Measurements from ENCODE around the gene PAM. TPM values are rescaled to one million over a fixed set of nuclear protein-coding genes. Genes with fewer than 3 reads are reported as not detected.
A peak's percentile ranks its signal among the peaks of the same experiment; 100 is the strongest.
"Not testable (repeated sequence)": the region's sequence is repeated elsewhere in the genome, so short reads cannot be mapped to it uniquely, and the experiment has no call there.

Gene PAM
- total RNA-seq, 1 experiment from 2014 or later, result 90.0 TPM

DNA sequence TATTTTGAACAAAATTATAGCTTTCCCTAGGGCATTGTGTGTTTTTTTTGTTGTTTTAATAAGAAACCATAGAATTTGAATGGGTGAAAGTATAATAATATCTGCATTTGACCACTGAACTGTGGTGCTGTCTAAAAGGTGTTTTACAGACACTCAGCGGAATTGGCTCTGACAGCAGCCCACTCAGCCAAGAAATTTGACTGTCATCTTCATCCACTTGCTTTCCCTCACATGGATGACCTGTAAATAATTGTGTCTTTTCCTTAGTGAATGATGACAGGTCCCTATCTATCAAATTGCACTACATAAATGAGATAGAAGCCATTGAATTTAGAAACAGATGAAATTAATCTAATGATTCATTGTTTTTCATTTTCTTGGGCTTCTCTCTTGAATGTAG, 150.0 kb downstream of the PAM start:
- DNase-seq (no peak), ATAC-seq (no peak)
- H2AFZ ChIP-seq (ENCODE audit: low read length), result no peak overlapping the region
- no peak overlapping the region for H3K4me2 ChIP-seq (ENCODE audit: low read length)
- peaks cover 30% of the 10 kb centered on the region for H3K4me1 ChIP-seq (ENCODE audit: insufficient read depth, low read length)
- no TSS peak for BruUV-seq (replicated peaks)
- no peaks in the 10 kb centered on the region for H3F3A ChIP-seq (ENCODE audit: low read length, unreplicated experiment)
- no peak overlapping the region for H3K9ac ChIP-seq (ENCODE audit: low read length)
- ChIA-PET CTCF (no interaction called here), POLR2A (ENCODE audit: unreplicated experiment) (no interaction called here)
- no peaks in the 10 kb centered on the region for H3K9me3 ChIP-seq (ENCODE audit: low read length)
- no peak overlapping the region for H3K27ac ChIP-seq (ENCODE audit: low read length)
- no peaks in the 10 kb centered on the region for H4K20me1 ChIP-seq (ENCODE audit: low read length)
- peaks cover 2% of the 10 kb centered on the region; the same call in 1 of the 2 replicates for H3K36me3 ChIP-seq (ENCODE audit: low read depth, low read length)
- H3K79me2 ChIP-seq (ENCODE audit: low read length), result no peaks in the 10 kb centered on the region
- no peaks in the 10 kb centered on the region for H3K9me2 ChIP-seq (replicated peaks; ENCODE audit: low read length)
- no peaks in the 10 kb centered on the region for H3K27me3 ChIP-seq (ENCODE audit: low read length)
- intact Hi-C loops (cut with micrococcal nuclease), result no loop called here
- no peak overlapping the region for H3K4me3 ChIP-seq (ENCODE audit: low read length)
- TF ChIP-seq EZH2 (IDR thresholded peaks at IDR 0.05; ENCODE audit: low read length, unreplicated experiment), result no peak
- TF ChIP-seq EZH2phosphoT487 (IDR thresholded peaks at IDR 0.05; ENCODE audit: borderline replicate concordance, low read length), result no peak
- TF ChIP-seq, protein P1, sequence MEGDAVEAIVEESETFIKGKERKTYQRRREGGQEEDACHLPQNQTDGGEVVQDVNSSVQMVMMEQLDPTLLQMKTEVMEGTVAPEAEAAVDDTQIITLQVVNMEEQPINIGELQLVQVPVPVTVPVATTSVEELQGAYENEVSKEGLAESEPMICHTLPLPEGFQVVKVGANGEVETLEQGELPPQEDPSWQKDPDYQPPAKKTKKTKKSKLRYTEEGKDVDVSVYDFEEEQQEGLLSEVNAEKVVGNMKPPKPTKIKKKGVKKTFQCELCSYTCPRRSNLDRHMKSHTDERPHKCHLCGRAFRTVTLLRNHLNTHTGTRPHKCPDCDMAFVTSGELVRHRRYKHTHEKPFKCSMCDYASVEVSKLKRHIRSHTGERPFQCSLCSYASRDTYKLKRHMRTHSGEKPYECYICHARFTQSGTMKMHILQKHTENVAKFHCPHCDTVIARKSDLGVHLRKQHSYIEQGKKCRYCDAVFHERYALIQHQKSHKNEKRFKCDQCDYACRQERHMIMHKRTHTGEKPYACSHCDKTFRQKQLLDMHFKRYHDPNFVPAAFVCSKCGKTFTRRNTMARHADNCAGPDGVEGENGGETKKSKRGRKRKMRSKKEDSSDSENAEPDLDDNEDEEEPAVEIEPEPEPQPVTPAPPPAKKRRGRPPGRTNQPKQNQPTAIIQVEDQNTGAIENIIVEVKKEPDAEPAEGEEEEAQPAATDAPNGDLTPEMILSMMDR (conservative IDR thresholded peaks at IDR 0.05; ENCODE audit: low read depth, low read length), result no peak

DNA sequence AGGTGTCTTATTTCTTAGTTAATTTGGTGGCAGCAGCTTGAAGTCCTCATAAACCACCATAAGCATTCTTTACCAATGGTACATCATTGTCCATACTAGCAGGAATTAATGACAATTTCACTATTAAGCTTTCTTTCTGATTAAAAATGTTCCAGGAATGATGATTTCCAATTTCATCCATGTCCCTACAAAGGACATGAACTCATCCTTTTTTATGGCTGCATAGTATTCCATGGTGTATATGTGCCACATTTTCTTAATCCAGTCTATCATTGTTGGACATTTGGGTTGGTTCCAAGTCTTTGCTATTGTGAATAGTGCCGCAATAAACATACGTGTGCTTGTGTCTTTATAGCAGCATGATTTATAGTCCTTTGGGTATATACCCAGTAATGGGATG, 152.0 kb downstream of the PAM start:
- H3K27ac ChIP-seq (ENCODE audit: low read length); H3K36me3 ChIP-seq (ENCODE audit: low read depth, low read length); H3K9ac ChIP-seq (ENCODE audit: low read length); BruUV-seq (replicated peaks); H3F3A ChIP-seq (ENCODE audit: low read length, unreplicated experiment); ATAC-seq; H3K27me3 ChIP-seq (ENCODE audit: low read length); H3K9me3 ChIP-seq (ENCODE audit: low read length); CTCF ChIA-PET; H3K4me3 ChIP-seq (ENCODE audit: low read length); H4K20me1 ChIP-seq (ENCODE audit: low read length); POLR2A ChIA-PET (ENCODE audit: unreplicated experiment); H3K4me2 ChIP-seq (ENCODE audit: low read length); H3K79me2 ChIP-seq (ENCODE audit: low read length); DNase-seq; intact Hi-C loops (cut with micrococcal nuclease); H2AFZ ChIP-seq (ENCODE audit: low read length); H3K9me2 ChIP-seq (replicated peaks; ENCODE audit: low read length): not testable (repeated sequence)
- H3K4me1 ChIP-seq (ENCODE audit: insufficient read depth, low read length), result peaks cover 44% of the 10 kb centered on the region

DNA sequence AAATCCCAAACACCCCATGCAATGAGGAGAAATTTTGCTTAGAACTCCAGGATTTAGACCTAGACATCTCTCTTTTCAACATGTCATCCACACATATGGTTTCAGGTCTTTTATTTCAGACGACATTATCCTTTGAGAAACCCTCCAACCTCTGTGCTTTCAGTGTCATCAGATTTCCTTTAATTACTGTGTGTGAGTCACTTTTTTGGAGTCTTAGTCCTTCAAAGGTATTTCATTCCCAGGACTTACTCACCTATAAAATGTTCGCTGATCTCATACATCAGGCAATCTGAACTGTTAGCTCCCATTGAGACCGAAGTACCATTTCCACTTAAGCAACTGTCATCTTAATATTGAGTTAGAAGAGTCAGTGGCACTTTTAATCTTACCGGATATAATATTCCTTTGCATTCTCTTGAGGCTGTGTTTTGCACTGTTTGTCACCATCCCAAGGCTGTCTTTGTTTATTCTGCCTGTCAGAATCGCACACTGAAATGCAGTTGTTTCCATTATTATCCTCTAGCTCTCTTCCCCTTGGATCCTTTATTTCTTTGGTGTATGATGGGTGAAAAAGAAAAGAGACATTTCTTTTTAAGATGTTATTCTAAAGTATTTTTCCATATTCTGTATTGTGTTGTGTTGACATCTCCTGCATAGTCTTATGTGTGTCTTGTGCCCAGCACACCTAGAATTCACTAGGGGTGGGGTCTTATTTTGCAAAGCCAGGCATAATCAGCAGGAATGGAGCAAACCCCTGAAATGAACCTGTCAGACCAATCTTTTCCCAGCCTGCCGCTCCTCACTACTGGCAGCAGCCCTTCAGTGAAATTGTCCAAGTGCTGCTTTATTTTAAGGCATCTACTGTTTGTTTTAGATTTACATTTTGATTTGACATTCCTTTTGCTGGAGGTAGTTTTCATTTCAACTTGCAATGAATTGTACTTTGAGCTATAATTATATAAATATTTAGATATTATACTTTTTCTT, 155.4 kb downstream of the PAM start:
- peaks cover 2% of the 10 kb centered on the region; the same call in 1 of the 2 replicates for H3K36me3 ChIP-seq (ENCODE audit: low read depth, low read length)
- ChIA-PET CTCF (interaction anchor here (0.8 kb wide), 1 partner anchor 53 kb away, joined by 3 read pairs; no protein-coding TSS in a partner anchor), POLR2A (ENCODE audit: unreplicated experiment) (interaction anchor here (0.6 to 1.2 kb wide), 2 partner anchors 45 to 55 kb away, joined by 3 to 5 read pairs; no protein-coding TSS in a partner anchor)
- peak; percentile 95 for DNase-seq
- H3K27ac ChIP-seq (ENCODE audit: low read length), result peak overlapping the region; percentile 82
- H4K20me1 ChIP-seq (ENCODE audit: low read length), result no peaks in the 10 kb centered on the region
- intact Hi-C loops (cut with micrococcal nuclease), result loop anchor here (2.0 kb wide), 2 partner anchors 48 to 54 kb away; no protein-coding TSS in a partner anchor
- peaks cover 37% of the 10 kb centered on the region for H3K4me1 ChIP-seq (ENCODE audit: insufficient read depth, low read length)
- H3K4me3 ChIP-seq (ENCODE audit: low read length), result peak overlapping the region; percentile 37; the same call in 1 of the 2 replicates
- peak; percentile 93 for ATAC-seq
- TF ChIP-seq EZH2phosphoT487 (IDR thresholded peaks at IDR 0.05; ENCODE audit: borderline replicate concordance, low read length), result no peak
- TF ChIP-seq, protein P1 (conservative IDR thresholded peaks at IDR 0.05; ENCODE audit: low read depth, low read length), result no peak
- TF ChIP-seq EZH2 (IDR thresholded peaks at IDR 0.05; ENCODE audit: low read length, unreplicated experiment), result no peak
- H3K9me2 ChIP-seq (replicated peaks; ENCODE audit: low read length), result no peaks in the 10 kb centered on the region
- H3K79me2 ChIP-seq (ENCODE audit: low read length), result no peaks in the 10 kb centered on the region
- peak overlapping the region; percentile 20; the same call in 1 of the 2 replicates for H2AFZ ChIP-seq (ENCODE audit: low read length)
- H3K9ac ChIP-seq (ENCODE audit: low read length), result peak overlapping the region; percentile 40
- H3F3A ChIP-seq (ENCODE audit: low read length, unreplicated experiment), result no peaks in the 10 kb centered on the region
- peak overlapping the region; percentile 75 for H3K4me2 ChIP-seq (ENCODE audit: low read length)
- no peaks in the 10 kb centered on the region for H3K9me3 ChIP-seq (ENCODE audit: low read length)
- H3K27me3 ChIP-seq (ENCODE audit: low read length), result no peaks in the 10 kb centered on the region
- BruUV-seq (replicated peaks), result TSS peak; percentile 72

All from PC-3 (cell line).